Measurements from ENCODE around the gene ABLIM1. TPM values are rescaled to one million over a fixed set of nuclear protein-coding genes. Genes with fewer than 3 reads are reported as not detected.
A peak's percentile ranks its signal among the peaks of the same experiment; 100 is the strongest.

Gene ABLIM1
- polyA plus RNA-seq, 3 donors, result 0.33 to 0.91 (median 0.57) TPM

DNA sequence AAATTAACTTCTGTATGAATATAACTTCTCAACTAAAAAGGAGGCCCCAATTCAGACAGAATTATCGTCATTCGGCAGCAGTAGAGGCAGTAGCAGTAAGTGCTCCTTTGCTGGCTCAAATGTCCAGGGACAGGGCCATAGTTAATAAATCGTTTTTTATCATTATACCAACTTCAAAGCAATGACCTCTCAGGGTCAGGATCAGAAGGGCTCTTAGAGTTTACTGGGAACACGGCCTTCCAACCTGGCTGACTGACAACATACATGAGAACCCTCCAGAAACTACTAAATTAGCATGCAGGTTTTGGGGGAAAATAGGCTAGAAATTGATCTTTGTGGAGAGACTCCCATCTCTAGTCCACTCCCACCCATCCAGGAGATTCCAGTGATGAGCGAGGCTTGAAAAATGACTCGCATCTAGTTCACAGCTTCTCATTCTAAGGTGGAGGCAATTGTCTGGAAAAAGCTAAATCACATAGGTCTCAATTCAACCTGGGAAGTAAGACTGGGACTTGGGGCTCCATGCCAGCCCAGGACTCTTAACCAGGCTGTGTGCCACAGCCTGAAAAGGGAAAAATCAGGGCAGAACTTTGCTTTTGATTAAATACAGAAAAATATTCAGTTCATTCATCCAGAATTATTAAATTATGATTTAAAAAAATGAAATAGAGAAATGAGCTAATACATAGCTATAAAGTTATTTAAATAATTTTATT is 84.6 kb downstream of the ABLIM1 start:
- peaks cover 0 to 11% (median 0%) of the 10 kb centered on the region in 7 donors for H3K9me3 Mint-ChIP-seq
- Histone ChIP-seq H3K4me3 (replicated peaks in 1 of 3; ENCODE audit: low read depth in 2 of 3, low read length in 3 of 3) (no peak overlapping the region), H4K20me1 (ENCODE audit: insufficient read depth, low read length) (no peaks in the 10 kb centered on the region), H2AFZ (ENCODE audit: insufficient read depth, low read depth, low read length, poor library complexity, severe bottlenecking) (no peak overlapping the region), H3K27me3 (ENCODE audit: control insufficient read depth in 2 of 2, insufficient read depth in 2 of 2, low read length in 2 of 2) (no peaks in the 10 kb centered on the region), H3K4me1 (ENCODE audit: control insufficient read depth in 1 of 2, insufficient read depth in 2 of 2, low read length in 2 of 2) (no peaks in the 10 kb centered on the region), H3K79me2 (ENCODE audit: insufficient read depth, low read length) (no peaks in the 10 kb centered on the region), H3K9ac (ENCODE audit: insufficient read depth, low read length, poor library complexity, severe bottlenecking) (no peak overlapping the region), H3K27ac (ENCODE audit: low read depth in 1 of 2, low read length in 2 of 2) (no peak overlapping the region), H3K4me2 (replicated peaks; ENCODE audit: extremely low read depth, low read length, poor library complexity, severe bottlenecking) (no peak overlapping the region), H3K9me3 (replicated peaks in 1 of 2; ENCODE audit: control insufficient read depth in 1 of 2, insufficient read depth in 1 of 2, low read length in 2 of 2) (no peaks in the 10 kb centered on the region), H3K36me3 (replicated peaks in 1 of 2; ENCODE audit: control insufficient read depth in 1 of 2, insufficient read depth in 2 of 2, low read length in 2 of 2) (no peaks in the 10 kb centered on the region)
- intact Hi-C loops (cut with micrococcal nuclease), result no loop called here
- H3K27ac Mint-ChIP-seq, result no peak overlapping the region
- TF ChIP-seq, protein P1, sequence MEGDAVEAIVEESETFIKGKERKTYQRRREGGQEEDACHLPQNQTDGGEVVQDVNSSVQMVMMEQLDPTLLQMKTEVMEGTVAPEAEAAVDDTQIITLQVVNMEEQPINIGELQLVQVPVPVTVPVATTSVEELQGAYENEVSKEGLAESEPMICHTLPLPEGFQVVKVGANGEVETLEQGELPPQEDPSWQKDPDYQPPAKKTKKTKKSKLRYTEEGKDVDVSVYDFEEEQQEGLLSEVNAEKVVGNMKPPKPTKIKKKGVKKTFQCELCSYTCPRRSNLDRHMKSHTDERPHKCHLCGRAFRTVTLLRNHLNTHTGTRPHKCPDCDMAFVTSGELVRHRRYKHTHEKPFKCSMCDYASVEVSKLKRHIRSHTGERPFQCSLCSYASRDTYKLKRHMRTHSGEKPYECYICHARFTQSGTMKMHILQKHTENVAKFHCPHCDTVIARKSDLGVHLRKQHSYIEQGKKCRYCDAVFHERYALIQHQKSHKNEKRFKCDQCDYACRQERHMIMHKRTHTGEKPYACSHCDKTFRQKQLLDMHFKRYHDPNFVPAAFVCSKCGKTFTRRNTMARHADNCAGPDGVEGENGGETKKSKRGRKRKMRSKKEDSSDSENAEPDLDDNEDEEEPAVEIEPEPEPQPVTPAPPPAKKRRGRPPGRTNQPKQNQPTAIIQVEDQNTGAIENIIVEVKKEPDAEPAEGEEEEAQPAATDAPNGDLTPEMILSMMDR (IDR thresholded peaks at IDR 0.05), result no peak
- H3K36me3 Mint-ChIP-seq, result no peaks in the 10 kb centered on the region
- no peak for DNase-seq
- H3K4me3 Mint-ChIP-seq, result no peak overlapping the region
- no peaks in the 10 kb centered on the region for H3K27me3 Mint-ChIP-seq (ENCODE audit: low read depth in 3 of 3)
- no peaks in the 10 kb centered on the region for H3K4me1 Mint-ChIP-seq
- 100% methylated on average over 3 of the region's 6 CpGs for WGBS (ENCODE audit: insufficient coverage)

DNA sequence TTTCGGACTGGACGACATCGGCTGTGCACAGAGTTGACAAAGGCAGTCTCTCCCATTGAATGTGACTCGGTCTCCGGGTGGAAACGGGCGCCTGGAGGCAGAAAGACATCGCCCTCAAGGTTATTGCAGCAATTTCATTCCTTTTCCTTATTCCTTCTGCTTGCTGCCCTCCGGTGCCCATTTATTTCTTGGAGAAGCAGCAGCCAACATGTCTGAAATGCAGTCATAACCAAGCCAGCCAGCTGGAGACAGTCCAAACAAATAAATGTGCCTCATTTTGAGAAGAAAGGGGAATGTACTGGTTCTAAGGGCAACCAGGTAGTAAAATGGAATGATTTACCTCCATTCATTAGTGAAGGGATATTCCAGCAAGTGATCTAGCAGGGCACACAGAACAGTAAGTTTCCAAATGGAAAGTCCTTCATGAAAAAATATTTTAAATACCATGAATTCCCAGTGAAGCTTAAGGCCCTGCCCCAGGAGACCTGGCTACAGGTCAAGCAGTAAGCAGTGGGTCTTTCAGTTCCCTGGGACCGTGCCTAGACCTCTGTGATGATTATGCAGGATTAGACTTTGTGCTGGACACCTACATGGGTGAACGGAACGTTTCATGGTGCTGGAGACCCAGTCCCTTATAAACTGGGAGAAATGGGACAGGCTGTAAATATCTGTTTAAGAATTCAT is 86.6 kb downstream of the ABLIM1 start:
- 96% methylated on average over 9 of the region's 12 CpGs for WGBS (ENCODE audit: insufficient coverage)
- Histone ChIP-seq H3K4me3 (replicated peaks in 1 of 3; ENCODE audit: low read depth in 2 of 3, low read length in 3 of 3) (no peak overlapping the region), H3K36me3 (replicated peaks in 1 of 2; ENCODE audit: control insufficient read depth in 1 of 2, insufficient read depth in 2 of 2, low read length in 2 of 2) (no peaks in the 10 kb centered on the region), H3K4me1 (ENCODE audit: control insufficient read depth in 1 of 2, insufficient read depth in 2 of 2, low read length in 2 of 2) (no peaks in the 10 kb centered on the region), H3K9ac (ENCODE audit: insufficient read depth, low read length, poor library complexity, severe bottlenecking) (no peak overlapping the region), H3K27me3 (ENCODE audit: control insufficient read depth in 2 of 2, insufficient read depth in 2 of 2, low read length in 2 of 2) (no peaks in the 10 kb centered on the region), H3K4me2 (replicated peaks; ENCODE audit: extremely low read depth, low read length, poor library complexity, severe bottlenecking) (no peak overlapping the region), H3K79me2 (ENCODE audit: insufficient read depth, low read length) (no peaks in the 10 kb centered on the region), H4K20me1 (ENCODE audit: insufficient read depth, low read length) (no peaks in the 10 kb centered on the region), H3K27ac (ENCODE audit: low read depth in 1 of 2, low read length in 2 of 2) (no peak overlapping the region), H3K9me3 (replicated peaks in 1 of 2; ENCODE audit: control insufficient read depth in 1 of 2, insufficient read depth in 1 of 2, low read length in 2 of 2) (no peaks in the 10 kb centered on the region), H2AFZ (ENCODE audit: insufficient read depth, low read depth, low read length, poor library complexity, severe bottlenecking) (no peak overlapping the region)
- no peaks in the 10 kb centered on the region for H3K36me3 Mint-ChIP-seq
- H3K27ac Mint-ChIP-seq, result peak overlapping the region in 1 of 7 donors; percentile 37
- H3K4me1 Mint-ChIP-seq, result no peaks in the 10 kb centered on the region
- TF ChIP-seq, protein P1 (IDR thresholded peaks at IDR 0.05), result no peak
- DNase-seq, result no peak
- H3K9me3 Mint-ChIP-seq, result peaks cover 0 to 11% (median 1%) of the 10 kb centered on the region in 7 donors
- intact Hi-C loops (cut with micrococcal nuclease), result no loop called here
- H3K4me3 Mint-ChIP-seq, result no peak overlapping the region
- no peaks in the 10 kb centered on the region for H3K27me3 Mint-ChIP-seq (ENCODE audit: low read depth in 3 of 3)

Measured in CD14-positive monocyte (primary cell).